ENCODE measurements around the gene GM2A. TPM values are rescaled to one million over a fixed set of nuclear protein-coding genes. Genes with fewer than 3 reads are reported as not detected.

Gene GM2A
- polyA plus RNA-seq, 1 donor from 2014 or later: 0.40 TPM

- Histone ChIP-seq H3K4me2 (ENCODE audit: low read length) (no peak overlapping the region), H2AFZ (ENCODE audit: low read depth, low read length) (no peak overlapping the region), H3K9me2 (ENCODE audit: insufficient read depth, low read length) (no peaks in the 10 kb centered on the region), H3K27ac (ENCODE audit: low read length) (no peak overlapping the region), H3K36me3 (ENCODE audit: insufficient read depth, low read length) (no peaks in the 10 kb centered on the region), H4K20me1 (ENCODE audit: insufficient read depth) (no peaks in the 10 kb centered on the region), H3K4me3 (ENCODE audit: low read length) (no peak overlapping the region), H3K27me3 (ENCODE audit: insufficient read depth, low read depth, low read length) (no peaks in the 10 kb centered on the region), H3K9ac (ENCODE audit: low read length) (no peak overlapping the region), H3K9me3 (ENCODE audit: low read length) (no peaks in the 10 kb centered on the region), H3K79me2 (replicated peaks; ENCODE audit: insufficient read depth, low read length) (no peaks in the 10 kb centered on the region), H3F3A (ENCODE audit: insufficient read depth, low read length, poor library complexity, severe bottlenecking) (no peaks in the 10 kb centered on the region)
- TF ChIP-seq TAF1 (IDR thresholded peaks at IDR 0.05; ENCODE audit: low read depth) (no peak), CTCF (IDR thresholded peaks at IDR 0.05; ENCODE audit: poor library complexity, severe bottlenecking) (no peak), RAD21 (conservative IDR thresholded peaks at IDR 0.05) (no peak), EZH2 (IDR thresholded peaks at IDR 0.05; ENCODE audit: borderline replicate concordance, insufficient read depth, low read length, poor library complexity, severe bottlenecking) (no peak), REST (IDR thresholded peaks at IDR 0.05; ENCODE audit: borderline replicate concordance) (no peak), EP300 (conservative IDR thresholded peaks at IDR 0.05; ENCODE audit: poor library complexity, severe bottlenecking) (no peak), SMC3 (conservative IDR thresholded peaks at IDR 0.05; ENCODE audit: poor library complexity) (no peak), MXI1 (conservative IDR thresholded peaks at IDR 0.05; ENCODE audit: poor library complexity, severe bottlenecking) (no peak), POLR2AphosphoS5 (IDR thresholded peaks at IDR 0.05) (no peak)
These were observed 44.0 kb downstream of the GM2A start for GRCh38 chr5:151296974-151297373.

GRCh38 chr5:151298063-151298855 lies 45.3 kb downstream of the GM2A start:
- no peaks in the 10 kb centered on the region for H3K36me3 ChIP-seq (ENCODE audit: insufficient read depth, low read length)
- H3K27ac ChIP-seq (ENCODE audit: low read length): no peak overlapping the region
- no peak overlapping the region for H3K9ac ChIP-seq (ENCODE audit: low read length)
- H3K4me2 ChIP-seq (ENCODE audit: low read length): no peak overlapping the region
- no peaks in the 10 kb centered on the region for H3K9me3 ChIP-seq (ENCODE audit: low read length)
- no peaks in the 10 kb centered on the region for H3K27me3 ChIP-seq (ENCODE audit: insufficient read depth, low read depth, low read length)
- H3F3A ChIP-seq (ENCODE audit: insufficient read depth, low read length, poor library complexity, severe bottlenecking): no peaks in the 10 kb centered on the region
- TF ChIP-seq SMC3 (conservative IDR thresholded peaks at IDR 0.05; ENCODE audit: poor library complexity) (no peak), POLR2AphosphoS5 (IDR thresholded peaks at IDR 0.05) (no peak), TAF1 (IDR thresholded peaks at IDR 0.05; ENCODE audit: low read depth) (no peak)
- H3K79me2 ChIP-seq (replicated peaks; ENCODE audit: insufficient read depth, low read length): no peaks in the 10 kb centered on the region
- H3K4me3 ChIP-seq (ENCODE audit: low read length): no peak overlapping the region
- no peaks in the 10 kb centered on the region for H4K20me1 ChIP-seq (ENCODE audit: insufficient read depth)
- H2AFZ ChIP-seq (ENCODE audit: low read depth, low read length): no peak overlapping the region
- H3K9me2 ChIP-seq (ENCODE audit: insufficient read depth, low read length): no peaks in the 10 kb centered on the region
